Pancreas (tissue), 10 donors: ENCODE results near the gene SLC12A7. TPM values are rescaled to one million over a fixed set of nuclear protein-coding genes. Genes with fewer than 3 reads are reported as not detected.
"Not testable (repeated sequence)": the region's sequence is repeated elsewhere in the genome, so short reads cannot be mapped to it uniquely, and the experiment has no call there.

Source experiments
- ATAC-seq, 4 donors: fragments of 200-7000 bp; cut with Tn5 transposase; one replicate each; pipeline versions ENCODE4 v1.8.0 to v1.9.1; 2020; ENCODE audit warnings: mild to moderate bottlenecking in 4 of 4, moderate library complexity in 4 of 4
- DNase-seq, 6 donors: peaks; one replicate each; pipeline ENCODE4 v3.0.0-alpha.2; 2020
- FAIRE-seq: peaks from 2 replicates; lab custom pipeline; 2012; peaks lifted over from hg19 to GRCh38; lab: Jason Lieb, UNC
- H3K27ac ChIP-seq, 4 donors: fragments of 200-600 bp; sonication (generic); 1 replicate in 3 of 4; 2 replicates in 1 of 4; pipeline versions ENCODE4 v1.5.0 to v1.8.0; 2020
- H3K27me3 ChIP-seq, 4 donors: fragments of 200-600 bp; one replicate each; pipeline ENCODE4 v1.8.0; 2021
- H3K36me3 ChIP-seq, 3 donors: fragments of 200-600 bp; sonication (generic) in 1 of 3; one replicate each; pipeline versions ENCODE4 v1.5.0 to v1.8.0; 2020 to 2021
- H3K4me1 ChIP-seq, 3 donors: fragments of 200-600 bp; one replicate each; pipeline ENCODE4 v1.8.0; 2021
- H3K4me3 ChIP-seq, 4 donors: fragments of 200-600 bp; sonication (generic) in 2 of 4; one replicate each; pipeline versions ENCODE4 v1.5.0 to v1.8.0; 2020 to 2021
- H3K9me3 ChIP-seq, 4 donors: fragments of 200-600 bp; one replicate each; pipeline ENCODE4 v1.8.0; 2021
- CTCF ChIP-seq, 4 donors: fragments of 200-600 bp; sonication (generic) in 3 of 4; IDR thresholded peaks; one replicate each; pipeline versions ENCODE4 v1.5.0 to v1.8.0; 2021; ENCODE audit warnings: antibody characterized with exemption in 4 of 4
- WGBS, 2 donors: extraction: QIAGEN DNeasy Blood & Tissue Kit; methylation state at CpG; one replicate each; pipeline ENCODE4 v1.1.7; 2013; 5-methylcytosine and 5-hydroxymethylcytosine counted together
- intact Hi-C, 3 donors: fragments of 100-400 bp; cut with DNase I; formaldehyde crosslinking; loops; one replicate each; pipeline versions ENCODE4 v1.11.1 to v1.14.2; 2022
- polyA plus RNA-seq, 2 donors: library from polyadenylated mRNA; stranded (reverse); fragments of 200-250 nt; gene quantifications; one replicate each; pipeline ENCODE4 v1.2.3, GENCODE V29; 2013
- total RNA-seq, 6 donors: library from RNA; stranded (reverse); fragmentation: NEBNext Ultra II Directional in 4 of 6; extraction: Animal tissue kit (Norgen Biotek cat#: 25700) in 4 of 6; gene quantifications; one replicate each; pipeline versions ENCODE4 v1.2.1 to v1.2.4, GENCODE V29; 2021 to 2023
- donor health status: healthy with polysubstance abuse.
- donor health status: DM: no; HTN: no; CAD: no; lungs with moderate emphysema.
- donor health status: DM: no; HTN: no; CAD: no.
- donor health status: control.
- donor health status: control.
- donor health status: Bipolar disorder and iron deficiency.
- donor health status: DM: yes; HTN: yes; CAD: no.
- donor health status: DM: no; HTN: no; CAD: no.
- donor health status: DM: no; HTN: no; CAD: no.
- donor health status: DM: yes; HTN: yes; CAD: no.

The SLC12A7 gene
- total and polyA plus RNA-seq, 8 donors: 17.4 to 56.5 (median 35.8) TPM

GRCh38 chr5:1085391-1085790 is 26.5 kb downstream of the SLC12A7 start:
- ATAC-seq (no peak), DNase-seq (no peak), FAIRE-seq (no peak)
- no peaks in the 10 kb centered on the region for H3K27me3 ChIP-seq
- intact Hi-C loops: no loop called here
- 93 to 96% methylated on average over 39 of the region's 39 CpGs for WGBS, 2 donors
- no peak for TF ChIP-seq CTCF (IDR thresholded peaks at IDR 0.05)
- no peak overlapping the region for H3K4me3 ChIP-seq
- no peak overlapping the region for H3K27ac ChIP-seq
- H3K9me3 ChIP-seq: no peaks in the 10 kb centered on the region
- peaks cover 0 to 5% (median 5%) of the 10 kb centered on the region in 3 donors for H3K4me1 ChIP-seq
- peaks cover 3 to 49% (median 23%) of the 10 kb centered on the region in 3 donors for H3K36me3 ChIP-seq

DNA sequence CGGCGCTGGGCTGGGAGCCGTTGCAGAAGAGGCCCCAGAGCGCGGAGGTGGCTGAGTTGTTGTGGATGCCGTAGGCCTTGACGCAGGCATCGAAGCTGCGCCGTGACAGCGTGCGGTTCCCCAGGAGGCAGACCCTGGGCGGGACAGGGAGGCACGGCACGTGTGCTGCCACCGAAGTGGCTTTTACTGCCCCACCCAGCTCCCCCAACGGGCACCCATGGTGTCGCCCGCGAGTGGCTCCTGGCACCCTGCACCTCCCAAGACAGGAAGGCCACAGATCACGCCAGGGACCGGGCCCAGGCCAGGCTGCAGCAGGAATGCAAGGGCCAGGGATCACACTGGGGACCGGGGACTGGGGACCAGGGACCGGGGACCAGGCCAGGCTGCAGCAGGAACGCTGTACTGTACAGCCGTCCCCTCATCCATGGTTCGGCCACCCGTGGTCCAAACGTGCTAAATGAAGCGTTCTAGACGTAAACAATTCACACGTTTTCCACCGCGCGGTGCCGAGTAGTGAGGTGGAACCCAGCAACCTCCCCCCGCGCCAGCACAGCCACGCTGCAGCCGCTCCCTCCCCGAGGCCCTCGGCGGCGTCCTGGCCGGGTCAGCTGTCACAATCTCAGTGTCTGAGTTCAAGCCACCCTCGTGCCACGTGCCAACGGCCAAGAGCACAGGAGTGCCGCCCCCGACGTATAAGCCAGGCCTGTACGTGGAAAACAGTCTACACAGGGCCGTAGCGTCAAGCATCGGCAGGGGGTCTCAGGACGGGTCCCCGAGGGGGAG is 27.8 kb downstream of the SLC12A7 start:
- H3K36me3 ChIP-seq: peaks cover 3 to 57% (median 32%) of the 10 kb centered on the region in 3 donors
- no peak overlapping the region for H3K4me3 ChIP-seq
- ATAC-seq: no peak
- 93 to 94% methylated on average over 54 to 57 of the region's 57 CpGs for WGBS, 2 donors
- no peak for DNase-seq
- H3K9me3 ChIP-seq: no peaks in the 10 kb centered on the region
- no peaks in the 10 kb centered on the region for H3K4me1 ChIP-seq
- no peak overlapping the region for H3K27ac ChIP-seq
- intact Hi-C loops: no loop called here
- no peak for FAIRE-seq
- TF ChIP-seq CTCF (IDR thresholded peaks at IDR 0.05): no peak
- no peaks in the 10 kb centered on the region for H3K27me3 ChIP-seq

GRCh38 chr5:1083026-1083425 is 28.8 kb downstream of the SLC12A7 start:
- peaks cover 3 to 62% (median 37%) of the 10 kb centered on the region in 3 donors for H3K36me3 ChIP-seq
- WGBS, 2 donors: 82 to 86% methylated on average over 14 to 15 of the region's 15 CpGs
- H3K4me1 ChIP-seq, H3K4me3 ChIP-seq, H3K27me3 ChIP-seq, FAIRE-seq, H3K27ac ChIP-seq, intact Hi-C loops, DNase-seq, H3K9me3 ChIP-seq, ATAC-seq: not testable (repeated sequence)

DNA sequence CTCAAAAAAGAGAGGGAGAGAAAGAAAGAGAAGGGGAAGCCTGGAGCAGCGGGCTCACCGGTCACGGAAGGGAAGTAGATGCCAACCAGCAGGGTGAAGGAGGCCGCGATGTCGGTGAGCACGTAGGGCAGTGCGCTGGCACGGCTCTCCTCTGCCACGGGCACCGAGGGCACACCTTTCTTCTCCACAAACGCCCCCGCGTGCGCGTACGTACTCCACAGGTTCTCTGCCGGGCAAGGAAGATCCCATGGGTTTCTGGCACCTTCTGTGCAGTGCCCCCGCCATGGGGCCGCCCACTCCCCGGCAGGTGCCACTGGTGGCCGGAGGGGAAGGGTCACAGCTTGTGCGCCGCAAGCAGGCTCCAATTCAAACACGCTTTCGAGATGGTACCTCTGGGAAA is 30.3 kb downstream of the SLC12A7 start:
- Histone ChIP-seq H3K36me3 (peaks cover 3 to 62% (median 42%) of the 10 kb centered on the region in 3 donors), H3K4me1 (no peaks in the 10 kb centered on the region), H3K4me3 (no peak overlapping the region), H3K9me3 (no peaks in the 10 kb centered on the region), H3K27ac (no peak overlapping the region), H3K27me3 (no peaks in the 10 kb centered on the region)
- FAIRE-seq (no peak), ATAC-seq (no peak), DNase-seq (no peak)
- TF ChIP-seq CTCF (IDR thresholded peaks at IDR 0.05): no peak
- WGBS, 2 donors: 91 to 94% methylated on average over 26 of the region's 26 CpGs
- intact Hi-C loops: no loop called here

- Histone ChIP-seq H3K27ac (no peak overlapping the region), H3K27me3 (no peaks in the 10 kb centered on the region), H3K4me3 (no peak overlapping the region), H3K4me1 (no peaks in the 10 kb centered on the region), H3K36me3 (peaks cover 4 to 64% (median 39%) of the 10 kb centered on the region in 3 donors), H3K9me3 (no peaks in the 10 kb centered on the region)
- ATAC-seq (peak in 1 of 4 donors; percentile 13), DNase-seq (no peak), FAIRE-seq (no peak)
- intact Hi-C loops: no loop called here
- no peak for TF ChIP-seq CTCF (IDR thresholded peaks at IDR 0.05)
- WGBS, 2 donors: 78 to 84% methylated on average over 14 to 18 of the region's 18 CpGs
Measured at GRCh38 chr5:1080432-1080831, 31.4 kb downstream of the SLC12A7 start.
